GM12878 (cell line): ENCODE data around the gene PSMD1. TPM values are rescaled to one million over a fixed set of nuclear protein-coding genes. Genes with fewer than 3 reads are reported as not detected.
"Not testable (repeated sequence)": the region's sequence is repeated elsewhere in the genome, so short reads cannot be mapped to it uniquely, and the experiment has no call there.

Source experiments
- ATAC-seq: fragments of 200-7000 bp; cut with Tn5 transposase; 3 replicates; pipeline ENCODE4 v1.9.1; 2020; ENCODE audit warnings: mild to moderate bottlenecking, moderate library complexity
- BruUV-seq: library from RNA; stranded (reverse); fragments of 400-500 nt; replicated peaks from 2 replicates; lab custom pipeline; 2021; lab: Mats Ljungman, UMichigan
- CTCF ChIA-PET: fragments of 300-600 bp; sonication (Branson Sonifier 250); formaldehyde crosslinking; extraction: SDS; loops from one replicate; lab custom pipeline; 2021; ENCODE audit warnings: inconsistent platforms; lab: Yijun Ruan, JAX
- POLR2A ChIA-PET: fragments of 350-600 bp; formaldehyde crosslinking; extraction: SDS; loops from one replicate; lab custom pipeline; 2021; ENCODE audit warnings: inconsistent platforms; lab: Charles Lee
- RAD21 ChIA-PET: fragments of 300-600 bp; sonication (Branson Sonifier 250); formaldehyde crosslinking; loops from one replicate; lab custom pipeline; 2023; ENCODE audit warnings: antibody characterized with exemption; ENCODE audit not compliant: unreplicated experiment; lab: Charles Lee
- SMC1A ChIA-PET: fragments of 300-600 bp; sonication (Branson Sonifier 250); formaldehyde crosslinking; loops from one replicate; lab custom pipeline; 2023; ENCODE audit not compliant: unreplicated experiment, uncharacterized antibody; lab: Charles Lee
- DNase-seq: peaks from one replicate; pipeline ENCODE4 v3.0.0-alpha.2; 2011; ENCODE audit warnings: low read depth, low spot score
- FAIRE-seq: peaks from 3 replicates; lab custom pipeline; 2011; peaks lifted over from hg19 to GRCh38; lab: Jason Lieb, UNC
- H2AFZ ChIP-seq: 2 replicates; pipeline ENCODE4 v1.6.0; 2011; ENCODE audit warnings: low read depth, low read length, control low read depth; ENCODE audit not compliant: control insufficient read depth
- H3K27ac ChIP-seq: 2 replicates; pipeline ENCODE4 v1.5.1; 2011; ENCODE audit warnings: control low read depth; ENCODE audit not compliant: control insufficient read depth, insufficient read depth
- H3K27me3 ChIP-seq, 2 experiments: replicated peaks in 1 of 2; 2 replicates each; pipeline versions ENCODE4 v1.6.0 to v1.6.1; 2011; ENCODE audit warnings: low read length in 1 of 2; ENCODE audit not compliant: control insufficient read depth in 2 of 2, insufficient read depth in 2 of 2
- H3K36me3 ChIP-seq, 2 experiments: 2 replicates each; pipeline ENCODE4 v1.5.1; 2011; ENCODE audit warnings: low read length in 1 of 2; ENCODE audit not compliant: control insufficient read depth in 2 of 2, insufficient read depth in 2 of 2
- H3K4me1 ChIP-seq: 2 replicates; pipeline ENCODE4 v1.6.1; 2011; ENCODE audit warnings: mild to moderate bottlenecking, low read length, moderate library complexity, mixed read lengths; ENCODE audit not compliant: control insufficient read depth, insufficient read depth
- H3K4me2 ChIP-seq: 2 replicates; pipeline ENCODE4 v1.6.0; 2011; ENCODE audit warnings: control low read depth; ENCODE audit not compliant: control insufficient read depth, insufficient read depth
- H3K4me3 ChIP-seq: fragments of 200-600 bp; sonication (generic); 2 replicates; pipeline ENCODE4 v1.5.1; 2016
- H3K79me2 ChIP-seq: 2 replicates; pipeline ENCODE4 v1.6.0; 2011; ENCODE audit warnings: low read length; ENCODE audit not compliant: control insufficient read depth, insufficient read depth
- H3K9ac ChIP-seq: 2 replicates; pipeline ENCODE4 v1.8.0; 2011; ENCODE audit warnings: low read length, control low read depth, mixed read lengths; ENCODE audit not compliant: control insufficient read depth, insufficient read depth
- H3K9me3 ChIP-seq: replicated peaks from 3 replicates; pipeline ENCODE4 v1.5.1; 2011; ENCODE audit warnings: mild to moderate bottlenecking, low read length; ENCODE audit not compliant: control insufficient read depth, insufficient read depth
- H4K20me1 ChIP-seq: 2 replicates; pipeline ENCODE4 v1.6.0; 2011; ENCODE audit not compliant: control insufficient read depth, insufficient read depth
- CTCF ChIP-seq, 3 experiments: IDR thresholded peaks in 2 of 3; conservative IDR thresholded peaks in 1 of 3; 2 replicates each; pipeline ENCODE4 v1.5.1; 2011; ENCODE audit warnings: low read depth in 3 of 3, low read length in 3 of 3, mild to moderate bottlenecking in 3 of 3, control low read depth in 2 of 3, moderate library complexity in 2 of 3, inconsistent platforms in 1 of 3, mixed read lengths in 1 of 3; ENCODE audit not compliant: control insufficient read depth in 2 of 3, insufficient read depth in 1 of 3; ENCODE audit errors: extremely low read depth in 1 of 3
- MLLT1 ChIP-seq: fragments of 450-650 bp; IDR thresholded peaks from 2 replicates; pipeline ENCODE4 v1.6.1; 2016; ENCODE audit warnings: mild to moderate bottlenecking
- WGBS: methylation state at CpG from one replicate; pipeline ENCODE4 v1.1.6; 2016; ENCODE audit warnings: low lambda C conversion rate; ENCODE audit not compliant: insufficient replicate concordance, insufficient coverage; ENCODE audit errors: missing lambda C conversion rate; 5-methylcytosine and 5-hydroxymethylcytosine counted together
- in situ Hi-C: fragments of 300-500 bp; cut with MboI; formaldehyde crosslinking; loops from 9 replicates; pipeline ENCODE4 v1.14.3; 2018; ENCODE audit warnings: mixed read lengths
- intact Hi-C: fragments of 100-400 bp; cut with micrococcal nuclease; formaldehyde crosslinking; loops from one replicate; pipeline ENCODE4 v1.14.2; 2022; ENCODE audit not compliant: unreplicated experiment
- polyA plus RNA-seq, 11 experiments: library from polyadenylated mRNA; depleted of rRNA in 4 of 11; unstranded in 6 of 11; stranded (reverse) in 5 of 11; fragments of >200 nt; fragmentation: Nextera tagmentation in 4 of 11; fragmentation: Illumina TruSeq in 1 of 11; extraction: Ambion mirVana in 4 of 11; extraction: Trizol in 1 of 11; gene quantifications; 1 replicate in 1 of 11; 2 replicates in 10 of 11; pipeline versions ENCODE4 v1.2.1 to v1.2.3, GENCODE V29; 2011 to 2016; ENCODE audit warnings: inconsistent platforms in 2 of 11, missing spikeins in 2 of 11, low read depth in 1 of 11
- total RNA-seq, 4 experiments: library from RNA; depleted of rRNA in 3 of 4; stranded (reverse); fragments of >200 nt in 3 of 4; fragmentation: Illumina TruSeq in 1 of 4; extraction: Trizol in 1 of 4; gene quantifications; 2 replicates each; pipeline versions ENCODE4 v1.2.1 to v1.2.3, GENCODE V29; 2013 to 2021

PSMD1 gene
- total and polyA plus RNA-seq, 10 of the 15 experiments (the other 5 are each of a cell fraction or from before 2014, with no cell fraction given), result 87.4 to 220 (median 139) TPM

- TF ChIP-seq CTCF (IDR thresholded peaks at IDR 0.05 in 2 of 3, conservative IDR thresholded peaks at IDR 0.05 in 1 of 3; ENCODE audit: control insufficient read depth in 2 of 3, extremely low read depth in 1 of 3, insufficient read depth in 1 of 3, low read depth in 3 of 3, low read length in 3 of 3) (0 out of 6 replicates have a peak, but pooled peaks of 1 of the 3 experiments have one; percentile 2), MLLT1 (no peak)
- H3K9me3 ChIP-seq, result no peaks in the 10 kb centered on the region; the same call in 2 of the 3 replicates
- H3K4me2 ChIP-seq, result no peak overlapping the region
- peaks cover 2% of the 10 kb centered on the region for H3K79me2 ChIP-seq
- ChIA-PET CTCF (no interaction called here), SMC1A (no interaction called here), RAD21 (no interaction called here), POLR2A (no interaction called here)
- H3K36me3 ChIP-seq, result peaks cover 3 to 5% of the 10 kb centered on the region in 2 experiments
- DNase-seq, result no peak
- in situ Hi-C loops (no loop called here), intact Hi-C loops (loop anchor here (5.0 to 10.0 kb wide), 2 partner anchors 95 to 197 kb away; partner anchors contain the start of gene ARMC9)
- no peak overlapping the region for H3K9ac ChIP-seq
- no peak for ATAC-seq
- no peaks in the 10 kb centered on the region for H3K4me1 ChIP-seq
- 98% methylated on average over 8 of the region's 8 CpGs for WGBS
- FAIRE-seq, result no peak
- BruUV-seq, result no TSS peak
- H3K4me3 ChIP-seq, result no peak overlapping the region
- no peaks in the 10 kb centered on the region for H3K27me3 ChIP-seq
- H3K27ac ChIP-seq, result no peak overlapping the region
- H4K20me1 ChIP-seq, result no peaks in the 10 kb centered on the region
- no peak overlapping the region for H2AFZ ChIP-seq
These were observed 43.3 kb downstream of the PSMD1 start for GRCh38 chr2:231099918-231100317.

- FAIRE-seq, H3K4me1 ChIP-seq, DNase-seq, H3K4me3 ChIP-seq, H3K27ac ChIP-seq, ATAC-seq, BruUV-seq, H3K9ac ChIP-seq, in situ Hi-C loops, H3K27me3 ChIP-seq, H3K4me2 ChIP-seq, H3K79me2 ChIP-seq, H2AFZ ChIP-seq, H3K9me3 ChIP-seq, RAD21 ChIA-PET, SMC1A ChIA-PET, H3K36me3 ChIP-seq, H4K20me1 ChIP-seq, POLR2A ChIA-PET: not testable (repeated sequence)
- intact Hi-C loops, result loop anchor here (5.0 to 10.0 kb wide), 2 partner anchors 94 to 197 kb away; partner anchors contain the start of gene ARMC9
- CTCF ChIA-PET, result interaction anchor here (1.6 to 4.8 kb wide), 2 partner anchors 309 to 359 kb away, joined by 3 to 114 read pairs; no protein-coding TSS in a partner anchor
- 96% methylated on average over 2 of the region's 2 CpGs for whole genome bisulfite sequencing
These were observed 43.7 kb downstream of the PSMD1 start for GRCh38 chr2:231100321-231100720.
